Body of pancreas (tissue), 4 donors: ENCODE data around the gene CEP19. TPM values are rescaled to one million over a fixed set of nuclear protein-coding genes. Genes with fewer than 3 reads are reported as not detected.
"Not testable (repeated sequence)": the region's sequence is repeated elsewhere in the genome, so short reads cannot be mapped to it uniquely, and the experiment has no call there.

Experiments used
- ATAC-seq: fragments of 150-250 bp; one replicate; pipeline ENCODE4 v1.9.1; 2016
- DNase-seq, 4 donors: peaks; one replicate each; pipeline ENCODE4 v3.0.0-alpha.2; 2019
- H3K27ac ChIP-seq, 4 donors: fragments of 200-600 bp; sonication (generic); 1 replicate in 3 of 4; 2 replicates in 1 of 4; pipeline versions ENCODE4 v1.5.1 to v1.6.1; 2016 to 2019; ENCODE audit warnings: mild to moderate bottlenecking in 1 of 4, mixed read lengths in 1 of 4, moderate library complexity in 1 of 4
- H3K27me3 ChIP-seq, 2 donors: fragments of 200-600 bp; sonication (generic); one replicate each; pipeline ENCODE4 v1.6.0; 2016; ENCODE audit warnings: mild to moderate bottlenecking in 1 of 2
- H3K36me3 ChIP-seq, 2 donors: fragments of 200-600 bp; sonication (generic); replicated peaks in 1 of 2; 2 replicates each; pipeline ENCODE4 v1.5.1; 2016; ENCODE audit warnings: low read depth in 2 of 2; ENCODE audit not compliant: insufficient read depth in 1 of 2
- H3K4me1 ChIP-seq: fragments of 200-600 bp; sonication (generic); one replicate; pipeline ENCODE4 v1.6.0; 2016
- H3K4me3 ChIP-seq, 2 donors: fragments of 200-600 bp; sonication (generic); 1 replicate in 1 of 2; 2 replicates in 1 of 2; pipeline ENCODE4 v1.5.1; 2016 to 2019
- H3K9me3 ChIP-seq, 3 donors: fragments of 200-600 bp; sonication (generic); 1 replicate in 2 of 3; 2 replicates in 1 of 3; pipeline ENCODE4 v1.5.1; 2016
- CTCF ChIP-seq, 7 experiments: fragments of 450-650 bp in 4 of 7; fragments of 200-600 bp in 3 of 7; sonication (generic) in 3 of 7; IDR thresholded peaks; one replicate each; pipeline ENCODE4 v1.5.1; 2016 to 2019; ENCODE audit warnings: antibody characterized with exemption in 7 of 7
- POLR2A ChIP-seq, 3 donors: fragments of 450-650 bp; IDR thresholded peaks; one replicate each; pipeline ENCODE4 v1.6.1; 2016; ENCODE audit warnings: antibody characterized with exemption in 3 of 3, mild to moderate bottlenecking in 2 of 3
- WGBS, 2 donors: methylation state at CpG; one replicate each; pipeline ENCODE4 v1.1.5; 2017; 5-methylcytosine and 5-hydroxymethylcytosine counted together
- intact Hi-C: fragments of 100-400 bp; cut with DNase I; formaldehyde crosslinking; loops from one replicate; pipeline ENCODE4 v1.15.1; 2023
- total RNA-seq, 2 donors: library from RNA; depleted of rRNA; stranded (reverse); fragments of >200 nt; gene quantifications; one replicate each; pipeline ENCODE4 v1.1.0, GENCODE V29; 2016

The CEP19 gene
- total RNA-seq, 2 donors from 2014 or later = 0.78 TPM; not detected in 1

DNA sequence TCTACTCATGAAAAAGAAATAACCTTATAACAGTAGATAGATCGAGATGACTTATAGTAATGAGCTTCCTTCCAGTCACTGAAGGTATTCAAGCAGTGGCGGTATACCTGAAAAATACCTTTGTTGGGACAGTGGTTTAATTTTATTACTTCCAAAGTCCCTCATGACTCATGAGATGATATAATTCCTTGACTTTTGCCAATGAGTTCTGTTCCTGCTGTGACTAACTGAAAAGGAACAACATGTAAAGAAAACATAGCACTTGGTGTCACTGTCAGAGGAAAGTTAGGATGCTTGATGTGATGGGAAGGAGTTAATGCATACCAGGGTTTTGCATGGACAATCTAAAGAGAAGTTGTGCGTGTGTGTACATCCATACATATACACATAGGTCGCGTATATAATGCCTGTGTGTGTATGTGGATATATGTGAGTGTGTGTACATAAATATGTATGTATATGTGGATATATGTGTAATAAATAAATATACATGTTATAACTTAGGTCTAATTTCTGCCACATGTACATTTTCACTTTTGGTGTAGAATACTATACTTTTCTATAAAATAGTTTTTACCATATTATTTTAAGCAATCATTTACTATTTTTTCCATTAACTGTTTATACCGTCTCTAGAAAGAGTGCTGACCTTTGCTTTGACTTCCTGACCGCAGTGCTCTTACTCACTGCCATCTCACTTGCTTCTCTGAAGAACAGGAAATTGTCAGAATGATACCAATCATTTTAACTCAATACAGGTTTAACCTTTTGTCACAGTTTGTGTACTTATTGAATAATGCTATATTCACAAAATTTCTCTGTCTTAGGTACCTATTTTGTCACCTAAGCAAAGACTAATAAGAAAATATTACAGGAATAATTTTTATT, 15.0 kb upstream of the CEP19 start:
- intact Hi-C loops = no loop called here
- Histone ChIP-seq H3K27me3 (no peaks in the 10 kb centered on the region), H3K4me1 (no peaks in the 10 kb centered on the region), H3K36me3 (no peaks in the 10 kb centered on the region), H3K27ac (no peak overlapping the region), H3K9me3 (no peaks in the 10 kb centered on the region), H3K4me3 (no peak overlapping the region)
- DNase-seq (no peak), ATAC-seq (no peak)
- WGBS, 2 donors = 80 to 92% methylated on average over 7 of the region's 7 CpGs
- no peak for TF ChIP-seq POLR2A (IDR thresholded peaks at IDR 0.05)
- TF ChIP-seq CTCF (IDR thresholded peaks at IDR 0.05) = no peak

GRCh38 chr3:196721097-196721496, 9.0 kb upstream of the CEP19 start:
- no peak for ATAC-seq
- intact Hi-C loops = no loop called here
- no peak overlapping the region for H3K4me3 ChIP-seq

DNA sequence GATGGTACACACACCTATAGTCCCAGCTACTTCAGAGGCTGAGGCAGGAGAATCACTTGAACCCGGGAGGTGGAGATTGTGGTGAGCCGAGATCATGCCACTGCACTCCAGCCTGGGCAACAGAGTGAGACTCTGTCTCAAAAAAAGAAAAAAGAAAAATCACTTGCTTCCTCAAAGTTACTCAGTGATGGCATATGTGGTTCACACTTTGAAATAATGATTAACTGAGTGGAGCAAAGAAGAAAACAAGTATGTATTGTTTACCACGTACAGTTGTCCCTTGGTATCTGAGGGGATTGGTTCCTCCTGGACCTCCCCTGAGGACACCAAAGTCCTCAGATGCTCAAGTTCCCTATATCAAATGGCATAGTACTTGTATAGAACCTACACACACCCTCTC, 5.1 kb upstream of the CEP19 start:
- H3K4me3 ChIP-seq, intact Hi-C loops, H3K27ac ChIP-seq, H3K36me3 ChIP-seq, H3K27me3 ChIP-seq, H3K9me3 ChIP-seq, H3K4me1 ChIP-seq, DNase-seq, ATAC-seq: not testable (repeated sequence)
- 72 to 78% methylated on average over 3 of the region's 3 CpGs for WGBS, 2 donors

More at GRCh38 chr3:196721097-196721496, 9.0 kb upstream of the CEP19 start:
- Histone ChIP-seq H3K27ac (no peak overlapping the region), H3K9me3 (no peaks in the 10 kb centered on the region), H3K27me3 (no peaks in the 10 kb centered on the region), H3K4me1 (no peaks in the 10 kb centered on the region), H3K36me3 (no peaks in the 10 kb centered on the region)
- no peak for DNase-seq
- TF ChIP-seq CTCF (IDR thresholded peaks at IDR 0.05) (no peak), POLR2A (IDR thresholded peaks at IDR 0.05) (no peak)
- 91 to 95% methylated on average over 2 of the region's 2 CpGs for WGBS, 2 donors

- TF ChIP-seq CTCF (IDR thresholded peaks at IDR 0.05) = peak in 1 of 7 experiments; percentile 37
- TF ChIP-seq POLR2A (IDR thresholded peaks at IDR 0.05) = no peak
- H3K27ac ChIP-seq = peak overlapping the region; percentile 84 to 91 (median 87)
- peak overlapping the region; percentile 41 to 60 for H3K4me3 ChIP-seq
- no peaks in the 10 kb centered on the region for H3K36me3 ChIP-seq
- DNase-seq (peak; percentile 66 to 76 (median 72)), ATAC-seq (peak; percentile 84)
- H3K9me3 ChIP-seq = no peaks in the 10 kb centered on the region
- H3K27me3 ChIP-seq = no peaks in the 10 kb centered on the region
- peaks cover 17% of the 10 kb centered on the region for H3K4me1 ChIP-seq
- whole genome bisulfite sequencing, 2 donors = 6 to 19% methylated on average over 16 to 39 of the region's 64 CpGs
- intact Hi-C loops = no loop called here
Measured at GRCh38 chr3:196712514-196713413, 714 bp upstream of the CEP19 start.

- intact Hi-C loops = no loop called here
- no peak overlapping the region for H3K27ac ChIP-seq
- H3K4me3 ChIP-seq = no peak overlapping the region
- no peak for TF ChIP-seq CTCF (IDR thresholded peaks at IDR 0.05)
- no peak for TF ChIP-seq POLR2A (IDR thresholded peaks at IDR 0.05)
- 74 to 79% methylated on average over 7 of the region's 7 CpGs for WGBS, 2 donors
- no peak for DNase-seq
- ATAC-seq = no peak
- H3K27me3 ChIP-seq = no peaks in the 10 kb centered on the region
- H3K4me1 ChIP-seq = peaks cover 14% of the 10 kb centered on the region
- H3K36me3 ChIP-seq = no peaks in the 10 kb centered on the region
- H3K9me3 ChIP-seq = no peaks in the 10 kb centered on the region
Measured at GRCh38 chr3:196708467-196708866, 3.6 kb downstream of the CEP19 start.
